HepG2 (cell line): ENCODE data around the gene SHTN1. TPM values are rescaled to one million over a fixed set of nuclear protein-coding genes. Genes with fewer than 3 reads are reported as not detected.

ENCODE experiments used
- GATAD2A ChIP-seq: IDR thresholded peaks from 2 replicates; pipeline ENCODE4 v1.6.1; 2016
- HDAC6 ChIP-seq: fragments of 200-600 bp; sonication (generic); IDR thresholded peaks from 2 replicates; pipeline ENCODE4 v1.7.0; 2017; ENCODE audit warnings: mild to moderate bottlenecking, antibody characterized with exemption, low read length, low read depth
- HMG20A ChIP-seq: IDR thresholded peaks from 2 replicates; pipeline ENCODE4 v1.6.1; 2016; ENCODE audit warnings: borderline replicate concordance
- HNRNPL ChIP-seq: fragments of 200-400 bp; formaldehyde crosslinking; IDR thresholded peaks from 2 replicates; pipeline ENCODE4 v1.6.1; 2017; ENCODE audit warnings: mild to moderate bottlenecking, low read depth, low read length
- ISL2 ChIP-seq: sonication (generic); formaldehyde crosslinking; IDR thresholded peaks from 2 replicates; pipeline ENCODE4 v1.5.0; 2020; ENCODE audit warnings: missing genetic modification reagents
- MTF1 ChIP-seq: sonication (generic); formaldehyde crosslinking; IDR thresholded peaks from 2 replicates; pipeline ENCODE4 v1.5.0; 2020; ENCODE audit warnings: missing genetic modification reagents
- YY1 ChIP-seq: IDR thresholded peaks from 2 replicates; pipeline ENCODE4 v1.6.1; 2011; ENCODE audit warnings: low read length, low read depth, moderate library complexity, mild to moderate bottlenecking; ENCODE audit not compliant: insufficient read depth, insufficient replicate concordance
- ZBTB3 ChIP-seq: sonication (generic); formaldehyde crosslinking; IDR thresholded peaks from 2 replicates; pipeline ENCODE4 v1.4.0; 2020; ENCODE audit warnings: low read depth, mild to moderate bottlenecking, moderate library complexity, missing genetic modification reagents, borderline replicate concordance
- ZFP1 ChIP-seq: IDR thresholded peaks from 2 replicates; pipeline ENCODE4 v1.6.1; 2016
- ZFP82 ChIP-seq: sonication (generic); formaldehyde crosslinking; IDR thresholded peaks from 2 replicates; pipeline ENCODE4 v1.5.1; 2020; ENCODE audit warnings: mild to moderate bottlenecking, missing genetic modification reagents, borderline replicate concordance
- ZFY ChIP-seq: sonication (generic); formaldehyde crosslinking; IDR thresholded peaks from 2 replicates; pipeline ENCODE4 v1.4.0; 2020; ENCODE audit warnings: missing genetic modification reagents
- ZNF296 ChIP-seq: sonication (generic); formaldehyde crosslinking; conservative IDR thresholded peaks from 2 replicates; pipeline ENCODE4 v1.5.0; 2020; ENCODE audit warnings: mild to moderate bottlenecking, missing genetic modification reagents
- ZNF383 ChIP-seq: sonication (generic); formaldehyde crosslinking; IDR thresholded peaks from 2 replicates; pipeline ENCODE4 v1.4.0; 2020; ENCODE audit warnings: missing genetic modification reagents, mild to moderate bottlenecking, borderline replicate concordance
- ZNF441 ChIP-seq: sonication (generic); formaldehyde crosslinking; IDR thresholded peaks from 2 replicates; pipeline ENCODE4 v1.7.0; 2021; ENCODE audit warnings: missing genetic modification reagents, borderline replicate concordance
- ZNF615 ChIP-seq: sonication (generic); formaldehyde crosslinking; IDR thresholded peaks from 2 replicates; pipeline ENCODE4 v1.5.0; 2020; ENCODE audit warnings: mild to moderate bottlenecking, missing genetic modification reagents, borderline replicate concordance
- ZSCAN31 ChIP-seq: sonication (generic); formaldehyde crosslinking; IDR thresholded peaks from 2 replicates; pipeline ENCODE4 v1.5.0; 2020; ENCODE audit warnings: low read depth, mild to moderate bottlenecking, missing genetic modification reagents
- polyA plus RNA-seq, 8 experiments: library from polyadenylated mRNA; depleted of rRNA in 3 of 8; stranded (reverse) in 7 of 8; unstranded in 1 of 8; fragments of >200 nt; fragmentation: Illumina TruSeq in 4 of 8; extraction: Trizol in 4 of 8; gene quantifications; 2 replicates each; pipeline versions ENCODE4 v1.2.1 to v1.2.3, GENCODE V29; 2011 to 2016; ENCODE audit warnings: low read depth in 4 of 8, missing spikeins in 1 of 8, mixed read lengths in 1 of 8; ENCODE audit not compliant: insufficient read depth in 1 of 8
- total RNA-seq, 5 experiments: library from RNA; depleted of rRNA; stranded (reverse); fragments of >200 nt; fragmentation: Illumina TruSeq; extraction: Trizol; gene quantifications; 2 replicates each; pipeline ENCODE4 v1.2.3, GENCODE V29; 2016; ENCODE audit warnings: low read depth in 1 of 5
- TF ChIP-seq, protein P1 (sequence below): IDR thresholded peaks from 2 replicates; pipeline ENCODE4 v1.6.1; 2016; ENCODE audit warnings: missing biosample characterization, missing genetic modification reagents, low read depth
- TF ChIP-seq, protein P2 (sequence below): sonication (generic); formaldehyde crosslinking; IDR thresholded peaks from 2 replicates; pipeline ENCODE4 v1.5.0; 2020; ENCODE audit warnings: missing genetic modification reagents
- TF ChIP-seq, protein P3 (sequence below): sonication (generic); formaldehyde crosslinking; IDR thresholded peaks from 2 replicates; pipeline ENCODE4 v1.8.1; 2023; ENCODE audit warnings: mild to moderate bottlenecking, moderate library complexity, missing genetic modification reagents
- TF ChIP-seq, protein P4 (sequence below): sonication (generic); formaldehyde crosslinking; IDR thresholded peaks from 2 replicates; pipeline ENCODE4; 2020; ENCODE audit warnings: missing genetic modification reagents, mild to moderate bottlenecking, borderline replicate concordance
- TF ChIP-seq, protein P5 (sequence below): IDR thresholded peaks from 2 replicates; pipeline ENCODE4 v1.6.1; 2016; ENCODE audit warnings: missing compliant biosample characterization, missing genetic modification reagents, borderline replicate concordance

The SHTN1 gene
- total and polyA plus RNA-seq, 2 of the 13 experiments (the other 11 are each of a cell fraction or from before 2014, with no cell fraction given), result 11.3 to 15.6 TPM

DNA sequence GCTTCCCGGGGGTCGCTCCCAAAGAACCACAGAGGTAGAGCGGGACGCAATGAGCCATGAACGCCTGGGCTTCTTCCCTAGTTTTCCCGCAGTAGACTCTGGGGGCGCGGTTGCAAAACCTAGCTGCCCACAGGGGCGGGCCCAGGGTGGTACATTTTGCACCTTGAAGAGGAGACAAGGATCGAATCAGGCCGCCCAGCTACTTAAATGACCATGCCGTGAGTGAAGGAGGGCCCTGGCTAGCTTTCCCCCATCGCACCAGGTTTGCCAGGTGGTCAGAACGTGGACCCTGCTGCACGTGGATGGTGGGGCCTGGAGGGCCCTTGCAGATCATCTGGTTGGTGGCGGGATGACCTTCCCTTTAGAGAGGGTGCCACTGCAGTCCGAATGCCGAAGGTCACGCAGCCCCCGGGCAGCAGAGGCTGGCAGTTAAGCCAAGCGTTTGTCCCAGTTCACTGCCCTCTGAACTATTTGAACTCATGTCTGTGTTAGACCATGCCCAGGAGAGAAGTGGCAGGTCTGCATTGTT lies 604 bp upstream of the SHTN1 start (continued):
- TF ChIP-seq ZNF615 (CRISPR knock-in tag) (no peak), ZFP1 (no peak), ZSCAN31 (CRISPR knock-in tag) (0 out of 2 replicates have a peak, but pooled peaks have one; percentile 63), ZFY (CRISPR knock-in tag) (peak; percentile 43), YY1 (no peak), HMG20A (CRISPR knock-in tag) (no peak), ZBTB3 (no peak), ZNF296 (no peak), ISL2 (CRISPR knock-in tag) (no peak), ZNF383 (CRISPR knock-in tag) (0 out of 2 replicates have a peak, but pooled peaks have one; percentile 6), ZFP82 (CRISPR knock-in tag) (no peak), MTF1 (CRISPR knock-in tag) (no peak), GATAD2A (CRISPR knock-in tag) (0 out of 2 replicates have a peak, but pooled peaks have one; percentile 31), HDAC6 (no peak), HNRNPL (peak; percentile 84), ZNF441 (CRISPR knock-in tag) (no peak)
- TF ChIP-seq, protein P1, sequence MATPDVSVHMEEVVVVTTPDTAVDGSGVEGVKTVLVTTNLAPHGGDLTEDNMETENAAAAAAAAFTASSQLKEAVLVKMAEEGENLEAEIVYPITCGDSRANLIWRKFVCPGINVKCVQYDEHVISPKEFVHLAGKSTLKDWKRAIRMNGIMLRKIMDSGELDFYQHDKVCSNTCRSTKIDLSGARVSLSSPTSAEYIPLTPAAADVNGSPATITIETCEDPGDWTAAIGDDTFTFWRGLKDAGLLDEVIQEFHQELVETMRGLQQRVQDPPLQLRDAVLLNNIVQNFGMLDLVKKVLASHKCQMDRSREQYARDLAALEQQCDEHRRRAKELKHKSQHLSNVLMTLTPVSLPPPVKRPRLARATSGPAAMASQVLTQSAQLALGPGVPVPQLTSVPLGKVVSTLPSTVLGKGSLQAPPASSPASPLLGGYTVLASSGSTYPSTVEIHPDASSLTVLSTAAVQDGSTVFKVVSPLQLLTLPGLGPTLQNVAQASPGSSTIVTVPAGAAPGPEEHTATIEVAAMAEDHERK (CRISPR knock-in tag), result no peak
- TF ChIP-seq, protein P2, sequence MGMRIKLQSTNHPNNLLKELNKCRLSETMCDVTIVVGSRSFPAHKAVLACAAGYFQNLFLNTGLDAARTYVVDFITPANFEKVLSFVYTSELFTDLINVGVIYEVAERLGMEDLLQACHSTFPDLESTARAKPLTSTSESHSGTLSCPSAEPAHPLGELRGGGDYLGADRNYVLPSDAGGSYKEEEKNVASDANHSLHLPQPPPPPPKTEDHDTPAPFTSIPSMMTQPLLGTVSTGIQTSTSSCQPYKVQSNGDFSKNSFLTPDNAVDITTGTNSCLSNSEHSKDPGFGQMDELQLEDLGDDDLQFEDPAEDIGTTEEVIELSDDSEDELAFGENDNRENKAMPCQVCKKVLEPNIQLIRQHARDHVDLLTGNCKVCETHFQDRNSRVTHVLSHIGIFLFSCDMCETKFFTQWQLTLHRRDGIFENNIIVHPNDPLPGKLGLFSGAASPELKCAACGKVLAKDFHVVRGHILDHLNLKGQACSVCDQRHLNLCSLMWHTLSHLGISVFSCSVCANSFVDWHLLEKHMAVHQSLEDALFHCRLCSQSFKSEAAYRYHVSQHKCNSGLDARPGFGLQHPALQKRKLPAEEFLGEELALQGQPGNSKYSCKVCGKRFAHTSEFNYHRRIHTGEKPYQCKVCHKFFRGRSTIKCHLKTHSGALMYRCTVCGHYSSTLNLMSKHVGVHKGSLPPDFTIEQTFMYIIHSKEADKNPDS, result no peak
- TF ChIP-seq, protein P3, sequence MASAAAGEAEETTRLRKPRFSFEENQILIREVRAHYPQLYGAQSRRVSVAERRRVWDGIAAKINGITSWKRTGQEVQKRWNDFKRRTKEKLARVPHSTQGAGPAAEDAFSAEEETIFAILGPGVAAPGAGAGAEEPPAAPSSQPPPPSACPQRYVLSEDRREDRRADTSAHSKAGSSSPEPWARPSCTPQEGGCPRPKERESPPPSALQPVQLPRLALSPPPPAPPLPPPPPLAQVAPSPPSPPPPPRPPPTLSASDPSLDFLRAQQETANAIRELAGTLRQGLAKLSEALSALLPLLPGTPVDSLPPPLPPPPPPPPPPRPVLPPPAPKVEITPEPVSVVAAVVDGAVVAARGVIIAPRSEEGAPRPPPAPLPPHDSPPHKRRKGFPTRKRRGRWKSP (CRISPR knock-in tag), result no peak
- TF ChIP-seq, protein P4, sequence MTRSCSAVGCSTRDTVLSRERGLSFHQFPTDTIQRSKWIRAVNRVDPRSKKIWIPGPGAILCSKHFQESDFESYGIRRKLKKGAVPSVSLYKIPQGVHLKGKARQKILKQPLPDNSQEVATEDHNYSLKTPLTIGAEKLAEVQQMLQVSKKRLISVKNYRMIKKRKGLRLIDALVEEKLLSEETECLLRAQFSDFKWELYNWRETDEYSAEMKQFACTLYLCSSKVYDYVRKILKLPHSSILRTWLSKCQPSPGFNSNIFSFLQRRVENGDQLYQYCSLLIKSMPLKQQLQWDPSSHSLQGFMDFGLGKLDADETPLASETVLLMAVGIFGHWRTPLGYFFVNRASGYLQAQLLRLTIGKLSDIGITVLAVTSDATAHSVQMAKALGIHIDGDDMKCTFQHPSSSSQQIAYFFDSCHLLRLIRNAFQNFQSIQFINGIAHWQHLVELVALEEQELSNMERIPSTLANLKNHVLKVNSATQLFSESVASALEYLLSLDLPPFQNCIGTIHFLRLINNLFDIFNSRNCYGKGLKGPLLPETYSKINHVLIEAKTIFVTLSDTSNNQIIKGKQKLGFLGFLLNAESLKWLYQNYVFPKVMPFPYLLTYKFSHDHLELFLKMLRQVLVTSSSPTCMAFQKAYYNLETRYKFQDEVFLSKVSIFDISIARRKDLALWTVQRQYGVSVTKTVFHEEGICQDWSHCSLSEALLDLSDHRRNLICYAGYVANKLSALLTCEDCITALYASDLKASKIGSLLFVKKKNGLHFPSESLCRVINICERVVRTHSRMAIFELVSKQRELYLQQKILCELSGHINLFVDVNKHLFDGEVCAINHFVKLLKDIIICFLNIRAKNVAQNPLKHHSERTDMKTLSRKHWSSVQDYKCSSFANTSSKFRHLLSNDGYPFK (CRISPR knock-in tag), result no peak
- TF ChIP-seq, protein P5, sequence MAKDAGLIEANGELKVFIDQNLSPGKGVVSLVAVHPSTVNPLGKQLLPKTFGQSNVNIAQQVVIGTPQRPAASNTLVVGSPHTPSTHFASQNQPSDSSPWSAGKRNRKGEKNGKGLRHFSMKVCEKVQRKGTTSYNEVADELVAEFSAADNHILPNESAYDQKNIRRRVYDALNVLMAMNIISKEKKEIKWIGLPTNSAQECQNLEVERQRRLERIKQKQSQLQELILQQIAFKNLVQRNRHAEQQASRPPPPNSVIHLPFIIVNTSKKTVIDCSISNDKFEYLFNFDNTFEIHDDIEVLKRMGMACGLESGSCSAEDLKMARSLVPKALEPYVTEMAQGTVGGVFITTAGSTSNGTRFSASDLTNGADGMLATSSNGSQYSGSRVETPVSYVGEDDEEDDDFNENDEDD (CRISPR knock-in tag), result 0 out of 2 replicates have a peak, but pooled peaks have one; percentile 32
